Spleen (tissue), 3 donors: ENCODE results near the gene OGFOD3.

Experiments used
- POLR2A ChIP-seq, 3 donors: fragments of 450-650 bp; IDR thresholded peaks; one replicate each; pipeline ENCODE4 v1.5.1; 2017; ENCODE audit warnings: antibody characterized with exemption in 3 of 3, mild to moderate bottlenecking in 1 of 3
- POLR2AphosphoS5 ChIP-seq, 3 donors: sonication (generic); formaldehyde crosslinking; IDR thresholded peaks; one replicate each; pipeline ENCODE4 v1.5.1; 2017; ENCODE audit warnings: antibody characterized with exemption in 3 of 3

DNA sequence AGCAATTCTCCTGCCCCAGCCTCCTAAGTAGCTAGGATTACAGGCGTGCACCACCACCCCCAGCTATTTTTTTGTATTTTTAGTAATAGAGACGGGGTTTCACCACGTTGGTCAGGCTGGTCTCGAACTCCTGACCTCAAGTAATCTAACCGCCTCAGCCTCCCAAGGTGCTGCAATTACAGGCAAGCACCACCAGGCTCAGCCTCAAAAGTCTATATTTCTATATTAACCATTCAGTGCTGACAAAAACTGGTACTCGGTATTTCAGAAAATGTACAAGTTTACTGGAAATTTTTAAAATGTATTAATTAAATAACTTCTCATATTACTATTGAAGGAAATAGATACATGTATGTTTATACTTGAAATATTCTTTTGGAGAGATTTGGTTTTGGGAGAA, 1.6 kb downstream of the OGFOD3 start:
- no peak for TF ChIP-seq POLR2A (IDR thresholded peaks at IDR 0.05)
- no peak for TF ChIP-seq POLR2AphosphoS5 (IDR thresholded peaks at IDR 0.05)
